ENCODE data around the gene FOS.

The FOS gene

DNA sequence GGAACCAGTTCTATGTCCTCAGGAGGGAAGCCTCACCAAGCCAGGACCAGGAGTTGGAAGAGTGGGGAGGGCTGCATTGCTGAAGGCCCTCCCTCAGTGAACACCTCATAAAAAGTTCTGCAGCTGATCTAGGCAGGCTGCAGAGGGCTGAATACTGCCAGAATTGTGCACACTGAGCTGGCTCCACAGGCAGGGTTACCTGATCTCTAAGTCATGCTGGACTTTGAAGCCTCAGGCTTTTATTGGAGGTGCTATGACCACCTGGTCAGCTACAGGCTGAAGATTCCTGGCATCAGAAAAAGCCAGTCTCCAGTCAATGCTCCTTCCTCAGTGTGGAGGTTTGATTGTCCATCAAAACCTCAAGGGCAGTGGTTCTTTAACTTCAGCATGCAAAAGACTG lies 39.7 kb downstream of the FOS start:
- no peak for DNase-seq (ENCODE audit: low read depth)

- no peak for DNase-seq (ENCODE audit: low read depth)
These were observed 40.4 kb downstream of the FOS start for GRCh38 chr14:75319021-75319420.

- DNase-seq (ENCODE audit: low read depth): no peak
These were observed 41.6 kb downstream of the FOS start for GRCh38 chr14:75320196-75320595.

- DNase-seq (ENCODE audit: low read depth): no peak
These were observed 44.1 kb downstream of the FOS start for GRCh38 chr14:75322746-75323145.

- DNase-seq (ENCODE audit: low read depth): no peak
These were observed 44.9 kb downstream of the FOS start for GRCh38 chr14:75323571-75323970.

GRCh38 chr14:75328558-75329155 lies 50.0 kb downstream of the FOS start:
- DNase-seq (ENCODE audit: low read depth): no peak

- no peak for DNase-seq (ENCODE audit: low read depth)
These were observed 50.7 kb downstream of the FOS start for GRCh38 chr14:75329369-75329768.

GRCh38 chr14:75331471-75331870 lies 52.8 kb downstream of the FOS start:
- DNase-seq (ENCODE audit: low read depth): no peak

All from GM04503 (cell line).